GM12873 (cell line): Measurements from ENCODE around the gene RBM28.

ENCODE experiments used
- CTCF ChIP-seq: IDR thresholded peaks from 2 replicates; pipeline ENCODE4 v1.5.1; 2012; ENCODE audit warnings: low read depth, mild to moderate bottlenecking, moderate library complexity, low read length, control low read depth; ENCODE audit not compliant: insufficient read depth; ENCODE audit errors: missing control alignments

The RBM28 gene

DNA sequence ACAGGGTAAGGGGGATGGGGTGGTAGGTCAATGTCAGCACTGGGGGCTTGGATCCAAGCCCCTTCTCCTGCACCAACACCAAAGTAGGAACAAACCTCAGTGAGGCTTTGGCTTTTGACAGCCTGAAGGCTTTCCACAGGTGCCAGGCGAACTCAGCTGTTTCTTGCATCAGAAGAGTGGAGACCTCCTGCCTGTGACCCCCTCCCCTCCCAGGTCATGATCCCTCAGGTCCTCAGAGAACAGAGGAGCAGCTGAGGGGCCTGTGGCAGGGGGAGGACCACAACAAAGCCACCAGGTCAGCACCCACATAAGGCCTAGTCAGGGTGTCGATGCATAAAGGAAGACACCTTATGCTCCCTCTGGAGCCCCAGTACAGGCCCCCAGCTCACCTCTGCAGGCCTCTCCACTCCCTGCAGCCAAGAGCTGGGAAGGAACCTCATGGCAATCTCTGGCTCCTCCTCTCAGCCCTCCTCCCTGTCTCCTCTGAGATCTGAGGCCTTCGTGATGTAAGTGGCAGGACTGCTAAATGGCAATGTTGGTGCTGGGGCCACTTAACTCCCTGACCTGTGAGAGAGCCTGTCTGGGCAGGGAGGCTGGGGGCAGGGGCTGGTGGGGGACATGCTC, 36.9 kb upstream of the RBM28 start:
- no peak for TF ChIP-seq CTCF

GRCh38 chr7:128379900-128380479, 36.3 kb upstream of the RBM28 start:
- no peak for TF ChIP-seq CTCF

DNA sequence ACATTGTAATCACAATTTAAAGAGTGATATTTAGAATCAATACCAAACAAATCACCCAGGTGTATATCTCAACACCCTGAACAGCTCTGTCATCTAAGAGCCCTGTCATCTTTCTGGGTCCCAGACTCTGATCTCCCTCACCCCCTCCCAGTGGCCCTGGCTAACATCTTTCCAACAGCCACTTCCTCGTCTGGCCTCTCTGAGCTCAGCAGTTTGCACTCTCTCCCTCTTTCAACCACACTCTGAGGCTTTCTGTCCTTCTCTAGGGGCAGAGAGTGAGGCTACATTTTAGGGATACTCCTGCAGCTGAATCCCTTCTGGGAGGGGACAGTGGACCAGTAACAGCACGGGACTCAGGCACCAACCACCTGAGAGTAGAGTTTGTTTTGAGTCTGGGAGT, 34.9 kb upstream of the RBM28 start:
- no peak for TF ChIP-seq CTCF

DNA sequence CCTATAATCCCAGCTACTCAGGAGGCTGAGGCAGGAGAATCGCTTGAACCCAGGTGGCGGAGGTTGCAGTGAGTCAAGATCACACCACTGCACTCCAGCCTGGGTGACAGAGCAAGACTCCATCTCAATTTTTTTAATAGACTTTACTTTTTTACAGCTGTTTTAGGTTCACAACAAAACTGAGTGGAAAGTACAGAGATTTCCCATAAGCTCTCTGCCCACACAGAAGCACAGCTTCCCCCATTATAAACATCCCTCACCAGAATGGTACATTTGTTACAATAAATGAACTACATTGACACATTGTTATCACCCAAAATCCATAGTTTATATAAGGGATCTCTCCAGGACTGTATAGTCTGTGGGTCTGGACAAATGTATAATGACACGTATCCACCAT, 32.4 kb upstream of the RBM28 start:
- no peak for TF ChIP-seq CTCF

- no peak for TF ChIP-seq CTCF
These were observed 30.3 kb upstream of the RBM28 start for GRCh38 chr7:128374041-128374440.

DNA sequence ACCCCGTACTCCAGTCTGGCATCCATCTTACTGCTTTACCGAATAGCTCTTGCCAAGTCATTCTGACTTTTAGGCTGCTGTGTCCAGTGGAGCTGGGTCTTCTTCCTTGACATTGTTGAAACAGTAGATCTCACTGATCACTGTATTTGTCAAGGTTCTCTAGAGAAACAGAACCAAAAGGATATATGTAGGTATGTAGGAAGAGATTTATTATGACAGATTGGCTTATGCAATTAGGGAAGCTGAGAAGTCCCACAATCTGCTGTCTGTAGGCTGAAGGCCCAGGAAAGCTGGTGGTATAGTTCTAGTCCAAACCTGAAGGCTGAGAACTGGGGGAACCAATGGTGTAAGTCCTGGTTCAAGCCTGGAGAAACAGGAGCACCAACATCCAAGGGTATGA, 29.9 kb upstream of the RBM28 start:
- TF ChIP-seq CTCF: no peak

DNA sequence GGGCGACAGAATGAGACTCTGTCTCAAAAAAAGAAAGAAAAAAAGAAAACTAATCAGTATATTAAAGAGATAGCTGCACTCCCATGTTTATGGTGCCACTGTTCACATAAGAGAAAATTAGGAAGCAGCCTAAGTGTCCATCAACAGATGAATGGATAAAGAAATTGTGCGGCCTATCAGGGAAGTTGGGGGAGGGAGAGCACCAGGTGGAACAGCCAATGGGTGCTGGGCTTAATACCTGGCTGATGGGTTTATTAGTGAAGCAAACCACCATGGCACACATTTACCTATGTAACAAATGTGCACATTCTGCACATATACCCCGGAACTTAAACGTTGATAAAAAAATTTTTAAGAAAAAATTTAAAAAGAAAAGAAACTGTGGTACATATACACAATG, 26.8 kb upstream of the RBM28 start:
- no peak for TF ChIP-seq CTCF
